Peyer's patch (tissue), 4 donors: ENCODE measurements around the gene PLEKHG5.

ENCODE experiments used
- CTCF ChIP-seq, 6 experiments: fragments of 450-650 bp in 4 of 6; fragments of 200-600 bp in 2 of 6; sonication (generic) in 1 of 6; IDR thresholded peaks; one replicate each; pipeline ENCODE4 v1.5.1; 2017 to 2019; ENCODE audit warnings: antibody characterized with exemption in 6 of 6, mild to moderate bottlenecking in 3 of 6, moderate library complexity in 1 of 6
- POLR2A ChIP-seq, 2 donors: fragments of 450-650 bp; IDR thresholded peaks; one replicate each; pipeline ENCODE4 v1.5.1; 2017; ENCODE audit warnings: antibody characterized with exemption in 2 of 2, mild to moderate bottlenecking in 2 of 2, moderate library complexity in 2 of 2

GRCh38 chr1:6445062-6445763 lies 46.3 kb downstream of the PLEKHG5 start:
- TF ChIP-seq CTCF (IDR thresholded peaks at IDR 0.05) (peak in 5 of 6 experiments; percentile 15 to 80 (median 70)), POLR2A (IDR thresholded peaks at IDR 0.05) (no peak)
